ENCODE results near the gene PLA2G2E.
"Not testable (repeated sequence)": the region's sequence is repeated elsewhere in the genome, so short reads cannot be mapped to it uniquely, and the experiment has no call there.

The PLA2G2E gene

GRCh38 chr1:19880841-19881240, 42.6 kb downstream of the PLA2G2E start:
- not testable (repeated sequence) for DNase-seq

DNA sequence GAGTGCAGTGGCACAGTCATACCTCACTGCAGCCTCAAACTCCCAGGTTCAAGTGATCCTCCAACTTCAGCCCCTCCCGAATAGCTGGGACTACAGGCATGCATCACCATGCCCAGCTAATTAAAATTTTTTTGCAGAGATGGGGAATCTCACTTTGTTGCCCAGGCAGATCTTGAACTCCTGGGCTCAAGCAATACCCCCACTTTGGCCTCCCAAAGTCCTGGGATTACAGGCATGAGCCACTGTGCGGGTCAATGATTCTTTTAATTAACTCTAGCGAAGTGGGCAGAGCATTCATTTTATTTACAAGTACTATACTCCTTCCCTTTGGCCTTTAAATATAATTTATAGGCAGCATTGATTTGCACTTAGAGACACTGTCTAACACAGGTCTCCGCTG, 43.8 kb downstream of the PLA2G2E start:
- no peak for DNase-seq

DNA sequence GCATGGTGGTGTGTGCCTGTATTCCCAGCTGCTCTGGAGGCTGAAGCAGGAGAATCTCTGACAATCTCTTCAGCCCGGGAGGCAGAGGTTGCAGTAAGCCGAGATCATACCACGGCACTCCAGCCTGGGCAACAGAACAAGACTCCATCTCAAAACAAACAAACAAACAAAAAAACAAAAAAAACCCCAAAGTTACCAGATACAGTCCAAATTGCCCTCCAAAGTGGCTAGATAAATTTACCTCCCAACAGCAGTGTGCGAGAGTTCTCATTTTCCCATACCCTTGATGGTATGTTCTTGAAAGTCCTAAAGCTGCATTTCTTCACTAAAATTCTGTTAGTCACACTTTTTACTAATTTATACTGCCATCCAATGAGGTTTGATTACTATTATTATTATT, 44.2 kb downstream of the PLA2G2E start:
- DNase-seq, result no peak

DNA sequence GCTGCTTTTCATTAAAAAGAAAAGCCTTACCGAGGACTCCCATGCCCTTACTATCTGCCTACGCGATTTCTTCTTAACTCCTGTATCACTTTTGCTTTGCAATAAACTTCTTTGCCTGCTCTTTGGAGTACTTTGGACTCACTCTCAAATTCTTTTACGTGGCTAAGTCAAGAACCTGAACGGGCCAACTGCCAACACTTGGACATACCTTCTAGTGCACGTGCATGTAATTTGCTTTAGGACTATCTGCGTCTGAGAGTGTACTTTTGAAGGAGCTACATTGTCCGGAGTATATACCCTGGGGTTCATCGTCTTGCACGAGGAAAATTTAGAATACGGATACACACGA, 44.8 kb downstream of the PLA2G2E start:
- DNase-seq, result no peak

- DNase-seq, result no peak
Observed at GRCh38 chr1:19877821-19878636, 45.4 kb downstream of the PLA2G2E start.

GRCh38 chr1:19877181-19877750, 46.2 kb downstream of the PLA2G2E start:
- no peak for DNase-seq

DNA sequence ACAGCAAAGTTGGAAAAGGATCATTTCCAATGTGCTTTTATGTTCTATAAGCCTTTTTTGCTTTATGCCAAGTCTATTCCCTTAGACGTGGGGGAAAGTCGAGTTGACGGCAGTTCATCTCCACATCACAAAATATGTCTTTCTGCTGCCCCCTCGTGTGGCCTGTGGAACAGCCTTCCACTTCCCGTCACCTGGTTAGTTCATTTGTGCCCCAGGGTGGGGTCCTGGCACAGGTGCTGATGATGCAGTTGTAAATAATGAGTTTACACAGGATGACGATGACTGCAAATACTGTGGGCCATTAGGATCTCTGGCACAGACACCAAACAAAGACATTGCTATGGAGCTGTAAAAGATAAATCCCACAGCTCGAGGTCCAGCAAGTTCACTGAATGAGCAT, 51.2 kb downstream of the PLA2G2E start:
- no peak for DNase-seq
